Inflammatory macrophage (primary cell): ENCODE results near the gene PIANP.

Experiments used
- DNase-seq, 2 donors: peaks; one replicate each; pipeline ENCODE4 v3.0.0-alpha.2; 2020 to 2022

PIANP gene

DNA sequence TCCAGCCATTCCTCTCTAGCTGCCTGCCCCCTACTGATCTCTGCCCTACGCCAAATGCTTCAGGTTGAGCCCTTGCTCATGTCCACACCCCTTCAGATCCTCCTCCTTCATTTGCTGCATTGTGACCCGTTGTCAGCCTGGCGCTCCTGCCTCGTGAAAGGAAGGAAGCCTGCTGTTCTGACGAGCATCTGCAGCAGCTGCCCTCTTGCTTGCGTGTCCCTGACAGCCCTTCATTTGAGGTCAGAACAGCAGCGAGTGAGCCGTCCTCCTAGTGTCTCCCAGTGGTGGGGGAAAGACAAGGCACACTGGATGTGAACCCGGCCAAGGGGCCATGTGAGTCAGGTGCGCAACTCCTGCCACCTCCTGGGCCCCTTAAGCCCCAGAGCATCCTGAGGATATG, 3.0 kb upstream of the PIANP start:
- peak in 1 of 2 donors; percentile 30 for DNase-seq

DNA sequence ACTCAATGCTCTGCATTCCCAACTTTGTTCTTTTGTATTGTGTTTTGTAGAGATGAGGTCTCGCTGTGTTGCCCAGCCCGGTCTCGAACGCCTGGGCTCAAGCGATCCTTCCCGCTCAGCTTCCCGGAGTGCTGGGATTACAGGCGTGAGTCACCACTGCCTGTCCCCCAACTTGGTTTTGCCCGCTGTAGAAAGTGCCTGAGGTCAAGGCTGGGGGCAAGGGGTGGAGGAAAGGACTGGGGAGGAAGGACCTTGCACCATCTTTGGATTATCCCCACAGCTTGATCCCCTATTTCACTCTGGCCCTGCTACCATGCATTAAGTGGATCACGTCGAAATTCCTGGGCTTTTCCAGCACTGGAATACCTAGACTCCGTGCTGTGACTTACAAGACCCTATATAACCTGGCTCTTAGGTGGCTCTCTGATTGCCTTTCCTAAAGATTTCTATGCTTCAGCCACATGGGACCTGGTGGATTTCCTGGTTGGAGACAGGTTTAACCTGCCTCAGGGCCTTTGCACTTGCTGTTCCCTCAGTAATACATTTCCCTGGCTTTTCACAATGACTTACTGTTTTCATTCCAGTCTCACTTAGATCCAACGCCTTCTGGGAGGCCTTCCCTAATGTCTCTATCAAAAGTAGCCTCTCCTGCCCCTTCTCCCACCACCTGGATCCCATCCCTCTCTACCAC, 608 bp upstream of the PIANP start:
- DNase-seq, result no peak

DNA sequence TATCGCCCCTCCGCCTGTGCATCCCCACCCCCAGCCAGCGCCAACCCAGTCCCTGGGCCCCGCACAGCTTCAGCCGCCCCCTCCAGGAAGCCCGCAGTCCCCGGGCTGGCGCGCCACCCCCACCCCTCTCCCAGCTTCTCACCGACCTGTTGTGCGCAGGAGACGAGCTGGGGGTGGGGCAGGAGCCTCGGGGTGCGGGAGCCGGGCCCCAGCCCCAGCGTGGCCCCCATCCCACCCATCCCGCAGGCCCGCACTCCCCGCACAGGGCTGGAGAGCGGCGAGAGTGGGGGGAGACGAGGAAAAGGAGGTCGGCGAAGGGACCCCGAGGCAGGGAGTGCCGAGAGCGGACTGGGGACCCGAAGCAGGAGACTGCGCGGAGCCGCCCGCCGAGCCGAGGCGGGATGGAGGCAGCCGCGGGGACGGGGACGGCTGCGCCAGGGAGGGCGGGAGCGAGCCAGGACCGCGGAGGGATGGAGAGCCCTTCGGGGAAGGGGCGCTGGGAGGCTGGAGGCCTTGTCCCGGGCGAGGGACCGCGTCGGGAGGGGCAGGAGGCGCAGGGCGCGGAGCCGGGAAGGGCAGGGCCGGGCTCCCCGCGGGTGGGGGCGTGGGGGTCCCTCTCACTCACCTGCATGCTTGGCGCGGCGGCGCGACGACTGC, 498 bp downstream of the PIANP start:
- DNase-seq, result no peak

DNA sequence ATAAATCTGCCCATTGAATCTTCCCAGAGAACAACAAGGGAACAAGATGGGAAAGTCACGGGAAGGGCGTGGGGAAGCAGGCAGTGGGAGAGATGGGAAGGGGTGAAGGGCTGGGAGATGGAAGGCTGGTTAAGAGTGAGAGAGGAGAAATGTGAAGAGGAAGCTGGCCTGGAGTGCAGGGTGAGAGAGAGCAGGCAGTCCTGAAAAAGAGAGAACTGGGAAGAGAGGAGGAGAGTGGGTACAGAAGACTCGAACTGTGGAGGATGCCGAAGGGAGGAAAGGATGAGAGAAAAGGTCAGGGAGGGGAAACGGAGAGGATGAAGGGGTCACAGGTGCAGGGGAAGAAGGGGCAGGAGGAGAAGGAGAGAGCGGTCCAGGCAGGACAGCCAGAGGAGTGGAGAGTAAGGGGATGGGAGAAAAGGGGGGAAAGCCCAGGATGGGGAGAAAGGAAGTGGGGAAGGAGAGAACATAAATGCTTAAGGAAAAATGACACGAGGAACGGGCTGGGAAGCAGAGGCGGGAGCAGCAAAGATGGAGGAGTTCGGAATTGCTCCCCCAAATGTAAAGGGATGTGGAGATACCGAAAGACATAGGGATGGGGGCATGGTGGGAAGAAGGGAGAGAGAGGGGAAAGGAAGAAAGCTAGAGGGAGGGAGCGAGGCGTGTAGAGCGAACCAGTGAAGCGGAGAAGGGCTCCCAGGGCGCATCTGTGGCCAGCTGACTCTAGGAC, 1.2 kb downstream of the PIANP start:
- DNase-seq, result no peak

DNA sequence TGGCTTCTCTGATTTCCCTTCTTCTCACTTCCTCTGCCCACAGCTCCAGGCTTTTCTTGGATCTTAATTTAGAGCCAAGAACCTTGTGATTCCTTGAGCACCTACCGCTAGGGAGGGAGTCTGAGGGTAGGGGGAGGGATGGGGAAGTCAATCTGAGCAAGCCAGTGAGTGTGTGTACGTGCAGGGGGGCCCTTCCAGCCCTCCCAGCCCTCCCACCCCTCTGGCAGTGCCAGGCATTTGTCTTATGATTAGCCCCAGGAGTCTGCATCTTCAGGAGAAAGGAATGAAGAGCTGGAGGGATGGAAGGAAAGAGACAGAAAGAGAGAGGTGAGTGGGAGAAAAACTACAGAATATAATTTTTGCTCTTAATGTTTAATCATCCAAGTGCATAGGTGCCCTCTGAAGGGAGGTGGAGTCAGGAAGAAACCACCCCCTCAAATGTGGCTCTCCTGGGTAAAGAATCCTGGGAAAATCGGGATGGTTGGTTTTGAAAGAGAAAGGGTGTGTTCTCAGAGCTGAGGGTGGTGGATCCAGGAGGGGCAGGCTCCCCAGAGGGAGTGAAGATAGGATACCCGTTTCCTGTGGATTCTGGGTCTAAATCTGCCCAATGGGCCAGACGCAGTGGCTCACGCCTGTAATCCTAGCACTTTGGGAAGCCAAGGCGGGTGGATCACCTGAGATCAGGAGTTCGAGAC, 2.1 kb downstream of the PIANP start:
- DNase-seq, result no peak

DNA sequence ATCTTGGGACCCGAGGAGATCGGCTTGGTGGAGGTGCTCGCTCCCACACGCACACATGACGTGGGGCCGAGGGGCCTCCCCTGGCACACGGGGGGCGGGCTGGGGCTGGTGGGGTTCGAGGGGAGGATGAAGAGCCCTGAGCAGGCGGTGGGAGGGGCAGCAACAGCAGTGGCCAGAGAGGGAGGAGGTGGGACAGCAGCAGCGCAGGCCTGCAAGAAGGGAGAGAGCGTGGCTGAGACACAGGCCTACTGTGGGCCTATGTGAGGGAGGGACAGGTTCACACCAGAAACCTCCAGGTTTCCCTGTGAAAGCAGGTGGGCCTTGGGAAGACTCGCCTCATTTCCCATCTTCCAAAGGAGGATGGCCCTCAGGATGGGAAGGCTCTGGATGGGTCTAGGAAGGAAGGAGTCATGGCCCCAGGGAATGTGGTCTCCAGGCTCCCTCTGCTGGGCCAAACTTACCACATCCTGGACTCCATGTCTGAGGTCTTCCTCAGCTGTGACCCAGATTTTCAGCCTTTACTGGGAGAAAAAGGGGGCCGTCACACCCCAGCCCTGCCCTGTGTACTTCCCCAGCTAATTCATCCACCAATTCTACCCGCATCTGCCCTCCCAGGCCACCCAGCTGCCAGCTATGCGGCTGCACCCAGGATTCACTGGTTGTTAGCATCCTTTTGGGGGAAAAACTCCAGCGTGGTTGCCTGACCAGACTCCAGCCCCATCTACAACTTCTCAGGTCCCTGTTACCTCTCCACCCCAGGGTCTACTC, 2.8 kb downstream of the PIANP start:
- DNase-seq, result peak; percentile 31 to 52

DNA sequence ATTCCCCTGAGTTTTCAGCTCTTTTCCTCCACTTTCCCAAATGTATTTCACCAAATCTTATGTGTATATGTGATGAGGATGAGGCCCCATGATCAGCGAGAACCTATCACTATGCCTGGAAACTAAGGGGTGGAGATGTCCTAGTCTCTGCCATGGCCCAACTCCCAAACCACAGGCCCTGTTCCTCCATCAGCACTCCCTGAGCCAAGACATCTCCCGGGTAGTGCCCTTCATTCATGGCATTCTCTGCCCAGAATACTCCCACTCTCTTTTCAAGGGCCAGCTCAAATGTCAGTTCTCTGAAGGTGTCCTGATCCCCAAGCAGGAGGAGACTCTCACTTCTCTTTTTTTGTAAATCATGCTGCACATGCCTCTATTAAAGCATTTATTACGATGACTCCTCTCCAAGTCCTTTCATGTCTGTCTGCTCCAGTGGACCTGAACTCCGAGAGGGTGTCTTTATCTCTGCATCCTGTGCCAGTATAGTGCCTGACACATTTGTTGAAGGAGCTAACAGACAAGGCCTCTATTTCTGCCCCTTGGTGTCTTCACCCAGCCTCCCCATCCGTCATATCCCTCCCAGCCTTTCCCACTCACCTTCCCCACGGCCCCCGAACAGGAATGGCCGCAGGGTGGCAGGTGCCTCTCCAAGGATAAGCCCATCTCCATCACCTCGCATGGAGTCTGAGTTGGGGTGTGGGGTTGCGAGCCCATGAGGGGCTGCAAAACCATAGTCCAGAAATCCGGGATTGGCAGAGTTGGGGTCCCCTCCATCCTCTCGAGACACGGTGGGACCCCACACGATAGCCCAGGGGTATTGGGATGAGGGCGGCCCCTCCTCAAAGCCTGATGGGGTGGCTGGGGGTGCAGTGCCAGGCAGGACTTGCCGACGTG, 3.7 kb downstream of the PIANP start:
- DNase-seq, result no peak

DNA sequence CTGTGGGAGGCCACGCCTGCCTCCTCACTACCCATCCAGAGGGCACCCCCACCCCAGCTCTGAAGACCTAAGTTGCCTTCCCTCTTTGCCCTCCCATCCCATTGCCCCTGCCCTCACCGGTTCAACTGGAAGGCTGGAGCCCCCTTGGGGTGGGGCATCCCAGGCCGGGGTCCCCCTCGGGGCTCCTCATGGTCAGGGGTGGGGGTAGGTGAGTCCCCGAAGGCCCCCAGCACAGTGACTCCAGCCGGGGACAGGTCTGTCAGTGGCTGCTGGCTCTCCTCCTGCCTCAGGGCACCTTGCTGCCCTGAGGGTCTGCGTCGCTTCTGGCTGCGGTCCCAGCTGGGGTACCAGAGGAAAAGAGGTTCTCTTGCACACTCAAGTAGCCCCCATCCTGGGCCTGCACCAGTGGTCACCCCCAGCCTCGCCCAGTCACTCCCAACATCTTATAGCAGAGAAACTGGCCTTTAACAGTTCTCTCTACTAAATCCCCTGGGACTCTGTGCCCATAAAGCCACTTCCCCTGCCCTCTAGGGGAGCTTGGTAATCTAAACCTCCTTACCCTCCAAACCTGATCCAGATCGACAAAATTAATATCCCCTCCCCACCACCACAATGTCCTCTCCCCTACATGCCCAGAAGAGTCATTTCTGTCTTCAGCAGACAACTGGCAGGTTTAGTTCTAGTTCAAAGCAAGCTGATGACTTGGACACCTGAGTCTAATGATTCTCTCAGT, 5.1 kb downstream of the PIANP start:
- no peak for DNase-seq

DNA sequence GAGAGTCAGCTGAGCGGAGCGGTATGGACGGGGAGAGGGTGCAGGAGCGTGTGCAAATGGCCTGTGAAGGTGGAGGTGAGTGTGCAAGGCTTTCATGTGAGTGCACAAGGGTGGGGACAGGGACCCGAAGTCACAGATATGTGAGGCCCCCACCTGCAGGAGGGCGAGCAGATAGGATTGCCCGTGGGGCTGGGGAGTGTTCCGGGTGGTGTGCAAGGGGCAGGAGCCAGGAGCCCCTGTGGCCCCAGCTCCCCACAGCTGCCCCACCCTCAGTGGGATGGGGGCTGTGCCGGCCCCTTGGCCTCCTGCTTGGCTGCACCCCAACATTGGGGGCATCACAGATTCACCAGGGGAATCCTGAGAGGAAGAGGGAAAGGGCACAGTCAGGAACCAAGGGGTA, 5.9 kb downstream of the PIANP start:
- DNase-seq, result no peak

DNA sequence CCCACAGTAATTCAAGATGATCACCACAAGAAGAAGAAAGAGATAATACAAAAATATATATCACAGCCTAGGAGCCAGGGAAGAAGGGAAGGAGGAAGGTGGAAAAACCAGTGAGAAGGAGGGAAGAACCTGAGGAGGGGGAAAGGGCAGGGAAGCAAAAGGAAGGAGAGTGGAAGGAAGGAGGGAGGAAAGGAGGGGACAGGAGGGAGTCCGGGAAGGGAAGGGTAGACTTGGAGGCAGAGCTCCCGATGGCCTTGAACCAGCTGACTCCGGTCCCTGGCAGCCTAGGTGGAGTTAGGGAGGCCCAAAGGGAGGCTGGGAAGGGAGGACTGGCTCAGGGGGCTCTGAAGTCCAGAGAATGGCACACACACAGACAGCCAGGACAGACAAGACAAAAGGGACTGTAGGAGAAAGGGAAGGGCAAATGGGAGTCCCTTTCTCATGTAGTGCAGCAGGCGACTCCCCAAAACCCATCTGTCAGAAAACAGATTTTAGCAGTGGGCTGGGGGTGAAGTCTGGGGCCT, 6.7 kb downstream of the PIANP start:
- DNase-seq, result no peak

DNA sequence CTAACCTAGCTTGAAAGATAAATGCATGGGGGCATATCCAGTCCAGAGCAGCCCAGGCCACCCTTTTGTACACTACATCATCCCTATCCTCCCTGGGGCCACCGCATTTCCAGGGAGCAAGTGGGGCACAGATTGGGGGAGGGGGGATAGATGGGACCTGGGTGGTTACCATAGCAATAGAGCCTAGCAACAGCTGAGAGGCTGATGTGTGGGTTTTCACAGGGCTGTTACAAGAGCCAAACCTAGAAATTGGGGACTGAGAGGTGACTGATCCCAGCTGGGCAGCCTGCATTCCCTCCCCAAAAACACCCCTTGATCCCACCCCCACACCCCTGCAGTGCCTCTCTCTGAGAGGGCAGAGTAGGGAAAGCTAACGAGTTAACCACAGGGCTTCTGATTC, 7.7 kb downstream of the PIANP start:
- DNase-seq, result no peak

DNA sequence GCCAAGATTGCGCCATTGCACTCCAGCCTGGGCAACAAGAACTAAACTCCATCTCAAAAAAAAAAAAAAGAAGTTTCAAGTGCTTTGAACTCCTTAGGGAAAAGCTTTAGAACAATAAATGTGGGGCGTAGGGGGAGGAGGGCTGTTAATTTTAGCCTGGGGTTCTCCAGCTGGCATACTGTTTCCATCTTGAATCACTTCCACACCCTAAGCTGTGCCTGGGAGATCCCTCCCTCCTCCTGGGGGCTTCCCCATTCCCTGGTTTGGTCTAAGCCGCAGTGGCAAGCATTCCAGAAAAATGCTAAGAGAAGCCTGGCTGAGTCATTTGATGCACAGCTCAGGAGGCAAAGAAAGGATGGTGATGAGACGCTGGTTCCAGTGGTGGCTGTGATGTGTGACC, 9.1 kb downstream of the PIANP start:
- DNase-seq, result no peak

DNA sequence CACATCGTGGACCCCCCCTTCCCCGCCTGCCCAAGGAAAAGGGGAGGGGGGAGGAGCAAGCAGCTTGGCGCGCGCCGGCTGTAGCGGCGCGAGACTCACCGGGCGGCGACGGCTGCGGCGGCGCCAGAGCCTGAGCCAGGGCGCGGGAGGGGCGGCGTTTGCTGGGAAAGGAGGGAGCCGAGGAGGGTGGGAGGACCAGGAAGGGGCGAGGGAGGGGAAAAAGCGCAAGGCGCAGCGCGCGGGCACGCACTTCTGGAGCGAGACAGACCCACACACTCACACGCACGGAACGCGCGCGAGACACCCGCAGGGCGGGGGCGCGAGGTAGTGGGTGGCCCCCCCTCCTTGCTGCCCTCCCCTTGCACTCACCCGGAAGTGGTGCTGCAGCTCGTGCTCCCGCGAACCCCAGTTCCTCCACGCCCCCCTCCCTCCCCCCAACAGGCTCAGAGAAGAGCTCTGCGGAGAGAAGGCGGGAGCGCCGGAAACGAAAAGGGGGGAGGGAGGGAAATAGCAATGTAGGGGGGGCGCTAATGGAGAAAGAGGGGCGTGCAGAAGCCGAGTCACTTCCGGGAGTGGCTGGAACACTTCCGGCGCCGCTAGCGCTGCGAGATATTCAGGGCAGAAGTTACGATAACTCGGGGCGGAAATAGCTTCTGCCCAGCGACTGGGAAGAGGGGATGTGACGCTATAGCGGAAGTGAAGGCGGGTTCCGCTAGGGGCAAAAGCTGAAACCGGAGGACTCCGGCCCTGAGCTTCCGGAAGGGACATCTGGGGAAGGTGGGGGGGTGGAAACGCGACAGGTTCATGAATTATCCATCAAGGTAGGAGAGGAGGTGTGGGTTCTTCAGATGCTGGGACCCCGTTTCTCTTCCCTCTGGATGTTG, 11.4 kb downstream of the PIANP start, which contains the start of gene ZNF384:
ZNF384 (minus strand) TSS at position 377 of the 884 bp plus-strand sequence. CDS start 9,855 bp downstream, outside the sequence.
- DNase-seq, result peak; percentile 99

DNA sequence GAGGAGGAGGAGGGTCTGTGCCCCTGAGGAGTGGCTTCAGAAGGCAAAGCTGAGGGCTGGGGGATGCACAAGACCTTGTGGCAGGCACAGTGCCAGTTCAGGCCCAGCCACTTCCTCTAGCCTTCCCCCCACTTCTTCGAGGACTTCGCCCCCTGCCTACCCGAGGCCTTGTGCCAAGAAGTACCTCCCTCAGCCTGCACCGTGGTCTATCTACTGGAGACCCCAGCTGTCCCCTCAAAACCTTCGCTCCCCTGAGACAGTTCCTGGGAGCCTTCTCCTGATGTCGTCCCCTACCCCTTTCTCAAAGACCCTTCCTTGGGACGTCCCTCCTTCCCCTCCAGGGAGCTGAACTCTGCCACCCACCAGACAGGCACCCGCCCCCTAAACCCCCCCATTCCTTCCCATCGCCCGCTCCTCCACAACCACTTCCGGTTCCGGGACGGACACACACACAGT, 12.0 kb downstream of the PIANP start:
- peak; percentile 24 to 43 for DNase-seq

DNA sequence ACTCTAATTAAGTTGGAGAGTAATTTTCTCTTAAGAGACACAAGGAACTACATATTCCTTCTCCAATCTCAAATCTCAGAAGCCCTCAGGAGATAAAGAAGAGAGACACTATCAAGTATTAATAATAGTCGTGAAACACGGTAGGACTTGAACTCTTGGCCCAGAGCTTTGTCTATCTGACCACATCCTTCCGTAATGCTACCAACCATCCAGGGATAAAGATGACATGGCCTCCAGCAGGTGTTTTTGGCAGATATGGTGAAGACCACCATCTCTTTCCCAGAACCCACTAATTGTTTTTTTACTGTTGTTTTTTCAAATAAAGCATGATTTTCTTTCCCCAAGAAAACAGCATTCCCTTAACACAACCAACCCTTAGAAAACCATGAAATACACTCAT, 14.8 kb downstream of the PIANP start:
- no peak for DNase-seq

DNA sequence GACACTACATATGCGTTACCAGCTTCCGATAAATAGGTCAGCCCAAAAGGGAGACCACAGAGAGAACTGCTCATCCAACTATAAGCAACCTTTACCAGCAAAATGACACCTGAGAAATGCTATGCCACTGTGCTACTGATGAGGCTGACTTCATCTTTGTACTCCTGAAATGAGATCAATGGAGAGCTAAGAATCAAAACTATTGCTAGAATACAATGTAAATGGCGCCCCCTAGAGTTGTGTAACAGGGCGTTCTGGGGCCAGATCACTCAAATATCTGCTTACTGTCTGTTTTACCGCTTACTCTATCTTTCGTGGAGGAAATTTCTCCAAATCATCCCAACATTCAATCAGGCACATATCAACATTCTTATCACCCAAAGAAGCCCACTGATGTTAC, 16.0 kb downstream of the PIANP start:
- peak; percentile 51 to 60 for DNase-seq

DNA sequence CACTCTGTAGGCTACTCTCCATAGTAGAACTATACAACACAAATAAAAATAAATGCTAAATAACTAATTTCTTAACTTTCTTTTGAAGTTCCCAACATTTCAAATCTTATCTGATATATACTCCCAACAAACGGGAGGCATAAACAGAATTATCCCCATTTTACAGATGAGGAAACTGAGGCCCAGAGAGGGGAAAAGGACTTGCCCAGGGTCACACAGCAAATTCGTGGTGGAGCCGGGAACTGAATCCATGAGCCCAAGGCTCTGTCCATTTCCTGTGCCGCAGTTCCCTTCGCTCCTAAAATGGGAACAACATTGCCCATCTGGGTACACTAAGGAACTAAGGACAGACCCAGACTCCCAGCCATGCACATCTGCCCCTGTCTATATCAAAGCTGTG, 23.7 kb downstream of the PIANP start:
- DNase-seq, result no peak

DNA sequence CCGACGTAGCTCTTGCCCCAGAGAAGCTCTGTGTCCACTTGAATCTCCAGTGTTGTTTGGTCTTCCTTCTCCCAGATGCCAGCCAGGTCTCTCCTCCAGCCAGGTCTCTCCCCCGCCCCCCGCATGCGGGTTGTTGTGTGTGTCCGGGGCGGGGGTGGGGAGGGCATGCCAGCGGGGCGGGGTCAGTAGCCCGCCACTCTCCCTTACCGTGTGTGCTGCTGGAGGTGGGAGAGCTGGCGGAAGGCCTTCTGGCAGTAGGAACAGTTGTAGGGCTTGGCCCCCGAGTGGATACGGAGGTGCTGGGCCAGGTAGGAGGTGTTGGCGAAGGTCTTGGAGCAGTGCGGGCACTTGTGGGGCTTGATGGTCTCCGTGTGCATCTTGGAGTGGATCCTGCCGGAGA, 28.5 kb downstream of the PIANP start:
- no peak for DNase-seq

DNA sequence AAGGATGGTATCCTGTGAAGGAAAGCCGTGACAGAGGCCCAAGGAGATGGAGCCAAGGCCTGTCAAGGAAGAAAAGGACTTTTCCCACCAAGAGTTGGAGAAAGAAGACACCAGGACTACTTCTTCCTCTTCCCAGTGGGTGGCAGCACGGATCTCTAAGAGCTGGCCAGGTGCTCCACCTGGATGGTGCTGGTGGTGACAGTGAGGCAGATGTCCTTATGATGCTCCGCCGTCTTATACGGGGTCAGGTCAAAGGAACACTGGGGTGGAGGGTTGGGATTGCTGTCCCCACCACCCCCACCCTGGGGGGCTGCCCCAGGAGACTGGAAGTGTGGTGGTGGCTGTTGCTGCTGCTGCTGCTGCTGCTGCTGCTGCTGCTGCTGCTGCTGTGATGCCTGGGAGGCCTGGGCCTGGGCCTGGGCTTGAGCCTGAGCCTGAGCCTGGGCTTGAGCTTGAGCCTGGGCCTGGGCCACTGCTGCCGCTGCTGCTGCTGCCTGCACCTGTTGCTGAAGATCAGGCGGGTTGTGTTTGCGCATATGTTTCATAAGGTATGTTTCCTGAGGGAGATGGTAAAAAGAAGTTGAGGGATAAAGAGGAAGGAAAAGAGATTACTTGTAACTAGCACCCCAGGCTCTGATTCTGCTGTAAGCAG, 32.9 kb downstream of the PIANP start:
- DNase-seq, result no peak
